ENCODE data around the gene PCSK2. TPM values are rescaled to one million over a fixed set of nuclear protein-coding genes. Genes with fewer than 3 reads are reported as not detected.

The PCSK2 gene
- total RNA-seq, 2 experiments from 2014 or later, result not detected

- no peaks in the 10 kb centered on the region for H3K9me2 ChIP-seq (ENCODE audit: insufficient read depth, low read length)
- no TSS peak for BruUV-seq (replicated peaks)
- H3K27ac ChIP-seq (ENCODE audit: low read depth, low read length, poor library complexity, severe bottlenecking), result no peak overlapping the region
- intact Hi-C loops (cut with micrococcal nuclease; ENCODE audit: unreplicated experiment), result no loop called here
- no peak overlapping the region for H3K4me3 ChIP-seq (ENCODE audit: low read depth, low read length, poor library complexity, severe bottlenecking)
- no peak for TF ChIP-seq CTCF (conservative IDR thresholded peaks at IDR 0.05; ENCODE audit: low read length)
- no peak for TF ChIP-seq EZH2phosphoT487 (IDR thresholded peaks at IDR 0.05; ENCODE audit: borderline replicate concordance, low read depth, low read length)
- no peak overlapping the region for H2AFZ ChIP-seq (ENCODE audit: low read length)
- no peak overlapping the region for H3K4me2 ChIP-seq (ENCODE audit: low read length)
- H4K20me1 ChIP-seq (ENCODE audit: insufficient read depth, low read length), result no peaks in the 10 kb centered on the region
- CTCF ChIA-PET (ENCODE audit: unreplicated experiment), result no interaction called here
- H3K9me3 ChIP-seq (ENCODE audit: low read length), result no peaks in the 10 kb centered on the region
- no peaks in the 10 kb centered on the region for H3K4me1 ChIP-seq (ENCODE audit: insufficient read depth, low read length, poor library complexity, severe bottlenecking)
- no peaks in the 10 kb centered on the region for H3K79me2 ChIP-seq (ENCODE audit: insufficient read depth, low read depth, low read length)
- POLR2A ChIA-PET, result no interaction called here
- H3K36me3 ChIP-seq (ENCODE audit: insufficient read depth, low read length), result no peaks in the 10 kb centered on the region
- DNase-seq (ENCODE audit: low spot score), result no peak
These were observed 172.6 kb downstream of the PCSK2 start for GRCh38 chr20:17399303-17399985.

- Histone ChIP-seq H3K4me2 (ENCODE audit: low read length) (no peak overlapping the region), H3K9me3 (ENCODE audit: low read length) (no peaks in the 10 kb centered on the region), H3K79me2 (ENCODE audit: insufficient read depth, low read depth, low read length) (no peaks in the 10 kb centered on the region), H3K36me3 (ENCODE audit: insufficient read depth, low read length) (no peaks in the 10 kb centered on the region), H2AFZ (ENCODE audit: low read length) (no peak overlapping the region), H3K4me3 (ENCODE audit: low read depth, low read length, poor library complexity, severe bottlenecking) (no peak overlapping the region), H3K4me1 (ENCODE audit: insufficient read depth, low read length, poor library complexity, severe bottlenecking) (no peaks in the 10 kb centered on the region), H4K20me1 (ENCODE audit: insufficient read depth, low read length) (no peaks in the 10 kb centered on the region), H3K27ac (ENCODE audit: low read depth, low read length, poor library complexity, severe bottlenecking) (no peak overlapping the region), H3K9me2 (ENCODE audit: insufficient read depth, low read length) (no peaks in the 10 kb centered on the region)
- no peak for DNase-seq (ENCODE audit: low spot score)
- POLR2A ChIA-PET, result interaction anchor here (0.5 kb wide), 1 partner anchor 556 kb away, joined by 5 read pairs; no protein-coding TSS in a partner anchor
- intact Hi-C loops (cut with micrococcal nuclease; ENCODE audit: unreplicated experiment), result no loop called here
- TF ChIP-seq EZH2phosphoT487 (IDR thresholded peaks at IDR 0.05; ENCODE audit: borderline replicate concordance, low read depth, low read length) (no peak), CTCF (conservative IDR thresholded peaks at IDR 0.05; ENCODE audit: low read length) (no peak)
- CTCF ChIA-PET (ENCODE audit: unreplicated experiment), result no interaction called here
- BruUV-seq (replicated peaks), result no TSS peak
These were observed 176.6 kb downstream of the PCSK2 start for GRCh38 chr20:17403461-17403860.

- no peak overlapping the region for H3K4me3 ChIP-seq (ENCODE audit: low read depth, low read length, poor library complexity, severe bottlenecking)
- no peak overlapping the region for H3K4me2 ChIP-seq (ENCODE audit: low read length)
- H2AFZ ChIP-seq (ENCODE audit: low read length), result no peak overlapping the region
- no TSS peak for BruUV-seq (replicated peaks)
- no peaks in the 10 kb centered on the region for H3K9me2 ChIP-seq (ENCODE audit: insufficient read depth, low read length)
- intact Hi-C loops (cut with micrococcal nuclease; ENCODE audit: unreplicated experiment), result no loop called here
- H3K36me3 ChIP-seq (ENCODE audit: insufficient read depth, low read length), result no peaks in the 10 kb centered on the region
- no peaks in the 10 kb centered on the region for H3K4me1 ChIP-seq (ENCODE audit: insufficient read depth, low read length, poor library complexity, severe bottlenecking)
- no peaks in the 10 kb centered on the region for H4K20me1 ChIP-seq (ENCODE audit: insufficient read depth, low read length)
- ChIA-PET CTCF (ENCODE audit: unreplicated experiment) (interaction anchor here (0.5 kb wide), 1 partner anchor 66 kb away, joined by 3 read pairs; no protein-coding TSS in a partner anchor), POLR2A (interaction anchor here (1.0 kb wide), 1 partner anchor 109 kb away, joined by 3 read pairs; no protein-coding TSS in a partner anchor)
- H3K9me3 ChIP-seq (ENCODE audit: low read length), result no peaks in the 10 kb centered on the region
- no peak overlapping the region for H3K27ac ChIP-seq (ENCODE audit: low read depth, low read length, poor library complexity, severe bottlenecking)
- H3K79me2 ChIP-seq (ENCODE audit: insufficient read depth, low read depth, low read length), result no peaks in the 10 kb centered on the region
- no peak for TF ChIP-seq EZH2phosphoT487 (IDR thresholded peaks at IDR 0.05; ENCODE audit: borderline replicate concordance, low read depth, low read length)
- no peak for TF ChIP-seq CTCF (conservative IDR thresholded peaks at IDR 0.05; ENCODE audit: low read length)
- no peak for DNase-seq (ENCODE audit: low spot score)
These were observed 179.3 kb downstream of the PCSK2 start for GRCh38 chr20:17406051-17406590.
